ENCODE results near the gene SPATA17.

The SPATA17 gene

DNA sequence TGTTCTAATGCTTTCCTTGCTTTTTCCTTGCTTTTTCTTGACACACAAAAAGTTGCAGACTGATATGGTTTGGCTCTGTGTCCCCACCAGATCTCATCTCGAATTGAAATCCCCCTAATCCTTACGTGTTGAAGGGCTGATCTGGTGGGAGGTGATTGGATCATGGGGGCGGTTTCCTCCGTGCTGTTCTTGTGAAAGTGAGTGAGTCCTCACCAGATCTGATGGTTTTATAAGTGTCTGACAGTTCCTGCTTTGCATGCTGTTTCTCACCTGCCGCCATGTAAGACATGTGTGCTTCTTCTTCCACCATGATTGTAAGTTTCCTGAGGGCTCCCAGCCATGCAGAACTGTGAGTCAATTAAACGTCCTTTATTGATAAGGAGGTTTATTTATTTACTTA lies 11.3 kb downstream of the SPATA17 start:
- H3K4me3 ChIP-seq (replicated peaks in 1 of 2; ENCODE audit: low read depth in 2 of 2, low read length in 2 of 2) = no peak overlapping the region
- DNase-seq (ENCODE audit: low read depth in 2 of 2) = no peak
- TF ChIP-seq CTCF (IDR thresholded peaks at IDR 0.05; ENCODE audit: low read depth, low read length) = no peak

DNA sequence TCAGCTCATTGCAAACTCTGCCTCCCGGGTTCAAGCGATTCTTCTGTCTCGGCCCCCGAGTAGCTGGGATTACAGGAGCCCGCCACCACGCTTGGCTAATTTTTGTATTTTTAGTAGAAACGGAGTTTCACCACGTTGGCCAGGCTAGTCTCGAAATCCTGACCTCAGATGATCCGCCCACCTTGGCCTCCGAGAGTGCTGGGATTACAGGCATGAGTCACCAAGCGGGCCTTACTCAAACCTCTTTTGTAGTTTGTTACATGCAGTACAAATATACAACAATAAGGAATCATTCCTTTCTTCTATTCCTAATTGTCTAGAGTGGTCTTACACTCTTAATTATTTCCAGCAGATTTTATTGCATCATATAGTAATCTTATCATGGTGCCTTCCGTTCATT lies 16.6 kb downstream of the SPATA17 start:
- TF ChIP-seq CTCF (IDR thresholded peaks at IDR 0.05; ENCODE audit: low read depth, low read length) = no peak
- no peak for DNase-seq (ENCODE audit: low read depth in 2 of 2)
- H3K4me3 ChIP-seq (replicated peaks in 1 of 2; ENCODE audit: low read depth in 2 of 2, low read length in 2 of 2) = no peak overlapping the region

DNA sequence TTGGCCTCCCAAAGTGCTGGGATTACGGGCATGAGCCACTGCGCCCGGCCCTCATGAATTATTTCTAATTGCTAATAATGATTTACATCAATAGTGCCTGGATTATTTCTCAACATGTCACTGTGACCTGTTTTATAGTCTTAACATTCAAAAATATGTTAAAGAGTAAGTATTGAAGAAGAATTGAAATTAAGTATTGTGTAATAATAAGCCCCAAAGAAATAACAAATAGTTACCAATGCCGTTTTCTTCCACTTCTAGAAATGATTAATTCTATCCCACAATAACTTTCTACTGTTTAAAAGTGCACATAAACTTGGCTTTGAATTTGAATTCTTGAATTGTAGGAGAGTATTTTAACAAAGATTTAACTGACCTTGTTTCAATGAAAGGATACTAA lies 19.5 kb downstream of the SPATA17 start:
- no peak for TF ChIP-seq CTCF (IDR thresholded peaks at IDR 0.05; ENCODE audit: low read depth, low read length)
- DNase-seq (ENCODE audit: low read depth in 2 of 2) = no peak
- no peak overlapping the region for H3K4me3 ChIP-seq (replicated peaks in 1 of 2; ENCODE audit: low read depth in 2 of 2, low read length in 2 of 2)

GRCh38 chr1:217660353-217661062 lies 29.4 kb downstream of the SPATA17 start:
- peak; percentile 56 for TF ChIP-seq CTCF (IDR thresholded peaks at IDR 0.05; ENCODE audit: low read depth, low read length)
- DNase-seq (ENCODE audit: low read depth in 2 of 2) = peak; percentile 68 to 82
- H3K4me3 ChIP-seq (replicated peaks in 1 of 2; ENCODE audit: low read depth in 2 of 2, low read length in 2 of 2) = no peak overlapping the region

GRCh38 chr1:217661407-217661806 lies 30.3 kb downstream of the SPATA17 start:
- no peak overlapping the region for H3K4me3 ChIP-seq (replicated peaks in 1 of 2; ENCODE audit: low read depth in 2 of 2, low read length in 2 of 2)
- peak in 1 of 2 donors; percentile 2 for DNase-seq (ENCODE audit: low read depth in 2 of 2)
- TF ChIP-seq CTCF (IDR thresholded peaks at IDR 0.05; ENCODE audit: low read depth, low read length) = no peak

GRCh38 chr1:217668351-217668940 lies 37.3 kb downstream of the SPATA17 start:
- H3K4me3 ChIP-seq (replicated peaks in 1 of 2; ENCODE audit: low read depth in 2 of 2, low read length in 2 of 2) = no peak overlapping the region
- DNase-seq (ENCODE audit: low read depth in 2 of 2) = no peak
- no peak for TF ChIP-seq CTCF (IDR thresholded peaks at IDR 0.05; ENCODE audit: low read depth, low read length)

Data from cardiac fibroblast (primary cell).